Esophagus squamous epithelium (tissue), 5 donors: ENCODE results near the gene IARS1. TPM values are rescaled to one million over a fixed set of nuclear protein-coding genes. Genes with fewer than 3 reads are reported as not detected.

Experiments
- DNase-seq: peaks from one replicate; lab custom pipeline; 2025; lab: John Stamatoyannopoulos, UW
- H3K27ac ChIP-seq, 4 donors: fragments of 200-600 bp; sonication (generic); one replicate each; pipeline ENCODE4 v1.5.1; 2016 to 2019; ENCODE audit warnings: mild to moderate bottlenecking in 1 of 4
- H3K27me3 ChIP-seq, 4 donors: fragments of 200-600 bp; sonication (generic); 1 replicate in 3 of 4; 2 replicates in 1 of 4; pipeline versions ENCODE4 v1.5.1 to v1.6.0; 2017 to 2021; ENCODE audit warnings: antibody characterized with exemption in 1 of 4
- H3K36me3 ChIP-seq, 3 donors: fragments of 200-600 bp; sonication (generic); one replicate each; pipeline ENCODE4 v1.5.1; 2016 to 2019
- H3K4me1 ChIP-seq, 3 donors: fragments of 200-600 bp; sonication (generic); one replicate each; pipeline ENCODE4 v1.5.1; 2017 to 2019
- H3K4me3 ChIP-seq, 4 donors: fragments of 200-600 bp; sonication (generic); 1 replicate in 3 of 4; 2 replicates in 1 of 4; pipeline ENCODE4 v1.5.1; 2016 to 2019; ENCODE audit warnings: mild to moderate bottlenecking in 2 of 4, moderate library complexity in 1 of 4
- H3K9me3 ChIP-seq, 3 donors: fragments of 200-600 bp; sonication (generic); one replicate each; pipeline ENCODE4 v1.5.1; 2016 to 2019
- POLR2A ChIP-seq, 4 donors: fragments of 450-650 bp; IDR thresholded peaks; one replicate each; pipeline ENCODE4 v1.6.1; 2017; ENCODE audit warnings: antibody characterized with exemption in 4 of 4, mild to moderate bottlenecking in 4 of 4, moderate library complexity in 3 of 4
- WGBS, 2 donors: methylation state at CpG; one replicate each; pipeline ENCODE4 v1.1.5; 2018; 5-methylcytosine and 5-hydroxymethylcytosine counted together
- intact Hi-C: fragments of 100-400 bp; cut with DNase I; formaldehyde crosslinking; loops from one replicate; pipeline ENCODE4 v1.15.0; 2022
- total RNA-seq, 4 donors: library from RNA; depleted of rRNA; stranded (reverse); fragments of >200 nt; gene quantifications; one replicate each; pipeline ENCODE4 v1.1.0, GENCODE V29; 2016
- TF ChIP-seq, protein P1 (sequence below), 6 experiments: fragments of 450-650 bp in 4 of 6; fragments of 200-600 bp in 2 of 6; sonication (generic) in 2 of 6; IDR thresholded peaks; one replicate each; pipeline ENCODE4 v1.5.1; 2016 to 2019; ENCODE audit warnings: antibody characterized with exemption in 6 of 6, mild to moderate bottlenecking in 4 of 6, moderate library complexity in 4 of 6
- donor health status: DM: yes; HTN: yes; CAD: no.

Gene IARS1
- total RNA-seq, 4 donors from 2014 or later: 56.8 to 136 (median 91.2) TPM

DNA sequence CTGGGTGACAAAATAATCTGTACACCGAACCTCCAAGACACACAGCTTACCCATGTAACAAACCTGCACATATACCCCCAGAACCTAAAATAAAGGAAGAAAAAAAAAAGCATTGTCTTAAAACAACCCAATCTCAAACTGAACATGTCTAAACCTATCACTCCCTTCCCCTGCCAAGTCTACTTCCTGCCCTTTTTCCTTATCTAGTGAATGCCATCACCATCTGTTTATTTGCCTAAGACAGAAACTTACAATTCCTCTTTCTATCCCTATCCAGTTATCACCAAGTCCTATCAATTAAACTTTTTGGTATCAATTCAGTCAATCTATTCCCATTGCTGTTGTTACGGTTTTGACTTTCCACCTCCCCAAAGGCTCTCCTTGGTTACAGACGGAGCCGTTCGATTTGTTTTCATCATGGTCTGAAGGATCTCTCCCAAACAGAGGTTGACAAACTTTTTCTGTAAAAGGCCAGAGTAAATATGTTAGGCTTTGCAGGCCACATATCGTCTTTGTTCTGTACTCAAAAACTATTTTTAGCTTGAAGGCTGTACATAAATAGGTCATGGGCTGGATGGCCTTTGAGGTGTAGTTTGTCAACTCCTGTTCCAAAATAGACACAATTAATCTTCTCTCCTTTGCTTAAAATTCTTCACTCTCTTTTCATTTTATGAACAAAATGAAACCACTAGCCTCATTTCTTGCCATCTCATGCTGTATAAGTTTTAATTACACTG is 19.6 kb upstream of the IARS1 start:
- H3K27ac ChIP-seq: no peak overlapping the region
- TF ChIP-seq, protein P1, sequence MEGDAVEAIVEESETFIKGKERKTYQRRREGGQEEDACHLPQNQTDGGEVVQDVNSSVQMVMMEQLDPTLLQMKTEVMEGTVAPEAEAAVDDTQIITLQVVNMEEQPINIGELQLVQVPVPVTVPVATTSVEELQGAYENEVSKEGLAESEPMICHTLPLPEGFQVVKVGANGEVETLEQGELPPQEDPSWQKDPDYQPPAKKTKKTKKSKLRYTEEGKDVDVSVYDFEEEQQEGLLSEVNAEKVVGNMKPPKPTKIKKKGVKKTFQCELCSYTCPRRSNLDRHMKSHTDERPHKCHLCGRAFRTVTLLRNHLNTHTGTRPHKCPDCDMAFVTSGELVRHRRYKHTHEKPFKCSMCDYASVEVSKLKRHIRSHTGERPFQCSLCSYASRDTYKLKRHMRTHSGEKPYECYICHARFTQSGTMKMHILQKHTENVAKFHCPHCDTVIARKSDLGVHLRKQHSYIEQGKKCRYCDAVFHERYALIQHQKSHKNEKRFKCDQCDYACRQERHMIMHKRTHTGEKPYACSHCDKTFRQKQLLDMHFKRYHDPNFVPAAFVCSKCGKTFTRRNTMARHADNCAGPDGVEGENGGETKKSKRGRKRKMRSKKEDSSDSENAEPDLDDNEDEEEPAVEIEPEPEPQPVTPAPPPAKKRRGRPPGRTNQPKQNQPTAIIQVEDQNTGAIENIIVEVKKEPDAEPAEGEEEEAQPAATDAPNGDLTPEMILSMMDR (IDR thresholded peaks at IDR 0.05): no peak
- TF ChIP-seq POLR2A (IDR thresholded peaks at IDR 0.05): no peak
- no peaks in the 10 kb centered on the region for H3K9me3 ChIP-seq
- no peaks in the 10 kb centered on the region for H3K27me3 ChIP-seq
- H3K4me1 ChIP-seq: peaks cover 0 to 17% (median 0%) of the 10 kb centered on the region in 3 donors
- no peak overlapping the region for H3K4me3 ChIP-seq
- DNase-seq: no peak
- peaks cover 11 to 87% (median 41%) of the 10 kb centered on the region in 3 donors for H3K36me3 ChIP-seq
- WGBS, 2 donors: 59 to 70% methylated on average over 6 of the region's 6 CpGs
- intact Hi-C loops: no loop called here

DNA sequence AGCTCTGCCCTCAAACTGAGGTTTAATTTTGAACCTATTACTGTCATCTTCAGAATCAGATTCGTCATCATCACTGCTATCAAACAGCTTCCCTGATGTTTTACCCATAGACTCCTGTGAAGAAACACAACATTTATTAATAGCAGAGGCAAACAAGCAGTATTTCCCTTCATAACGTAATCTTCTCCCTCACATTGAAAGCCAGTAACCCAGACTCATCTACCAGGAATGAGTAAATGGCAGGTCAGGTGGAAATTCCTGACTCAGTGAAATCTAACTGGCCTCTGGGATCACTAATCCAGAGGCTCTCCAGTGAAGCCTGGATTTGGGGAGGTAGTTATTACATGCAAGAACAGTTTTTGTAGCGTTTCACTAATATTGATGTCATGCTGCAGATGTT is 17.1 kb upstream of the IARS1 start:
- intact Hi-C loops: no loop called here

DNA sequence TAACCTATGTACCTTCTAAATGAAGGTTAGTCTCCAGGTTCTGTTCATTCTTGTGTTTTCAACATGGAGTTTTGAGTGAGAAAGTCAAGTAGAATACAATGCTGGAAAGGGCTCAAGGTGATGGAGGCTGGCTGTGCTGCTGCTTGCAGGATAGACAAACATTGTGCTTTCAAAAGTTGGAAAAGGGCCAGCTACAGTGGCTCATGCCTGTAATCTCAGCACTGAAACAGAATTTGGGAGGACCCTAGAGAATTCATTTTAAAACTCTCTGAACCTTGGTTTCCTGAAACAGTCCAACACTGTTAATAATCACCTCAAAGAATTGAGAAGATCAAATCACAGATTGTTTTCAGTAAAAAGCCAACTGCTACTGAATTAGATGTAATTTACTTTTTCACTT is 15.4 kb upstream of the IARS1 start:
- Histone ChIP-seq H3K9me3 (no peaks in the 10 kb centered on the region), H3K27me3 (no peaks in the 10 kb centered on the region), H3K4me3 (no peak overlapping the region), H3K27ac (no peak overlapping the region), H3K4me1 (peaks cover 0 to 15% (median 0%) of the 10 kb centered on the region in 3 donors), H3K36me3 (peaks cover 5 to 87% (median 56%) of the 10 kb centered on the region in 3 donors)
- no peak for DNase-seq
- TF ChIP-seq, protein P1 (IDR thresholded peaks at IDR 0.05): no peak
- no peak for TF ChIP-seq POLR2A (IDR thresholded peaks at IDR 0.05)
- intact Hi-C loops: no loop called here

More for the DNA sequence above, 17.1 kb upstream of the IARS1 start:
- TF ChIP-seq POLR2A (IDR thresholded peaks at IDR 0.05): no peak
- TF ChIP-seq, protein P1 (IDR thresholded peaks at IDR 0.05): no peak
- no peaks in the 10 kb centered on the region for H3K9me3 ChIP-seq
- peaks cover 0 to 17% (median 0%) of the 10 kb centered on the region in 3 donors for H3K4me1 ChIP-seq
- WGBS, 2 donors: 90% methylated on average over 3 of the region's 3 CpGs
- H3K4me3 ChIP-seq: no peak overlapping the region
- DNase-seq: no peak
- H3K27ac ChIP-seq: no peak overlapping the region
- peaks cover 5 to 87% (median 45%) of the 10 kb centered on the region in 3 donors for H3K36me3 ChIP-seq
- H3K27me3 ChIP-seq: no peaks in the 10 kb centered on the region

DNA sequence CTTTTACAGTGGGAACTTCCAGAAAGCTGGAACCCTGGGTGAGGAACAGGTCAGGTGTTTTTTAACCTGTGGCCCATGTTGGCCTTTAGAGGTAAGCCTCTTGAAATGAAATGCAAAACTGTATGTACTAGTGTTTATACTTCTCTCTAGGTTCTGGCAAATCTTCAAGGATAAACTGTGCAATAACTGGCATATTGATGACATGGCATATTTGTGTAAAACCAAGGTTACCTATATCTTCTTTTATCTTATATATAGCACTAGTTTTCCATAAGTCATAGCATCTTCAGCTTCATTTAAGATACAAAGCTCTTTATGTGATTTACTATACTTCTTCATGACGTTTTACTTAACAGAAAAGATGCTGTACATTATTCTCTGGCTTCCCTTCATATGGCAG is 7.4 kb upstream of the IARS1 start:
- no peak overlapping the region for H3K4me3 ChIP-seq
- H3K9me3 ChIP-seq: no peaks in the 10 kb centered on the region
- no peak for DNase-seq
- no peak overlapping the region for H3K27ac ChIP-seq
- no peaks in the 10 kb centered on the region for H3K27me3 ChIP-seq
- peaks cover 0 to 4% (median 0%) of the 10 kb centered on the region in 3 donors for H3K4me1 ChIP-seq
- intact Hi-C loops: no loop called here
- TF ChIP-seq, protein P1 (IDR thresholded peaks at IDR 0.05): no peak
- TF ChIP-seq POLR2A (IDR thresholded peaks at IDR 0.05): no peak
- 68 to 75% methylated on average over 1 of the region's 1 CpG for WGBS, 2 donors
- H3K36me3 ChIP-seq: peaks cover 9 to 94% (median 50%) of the 10 kb centered on the region in 3 donors

DNA sequence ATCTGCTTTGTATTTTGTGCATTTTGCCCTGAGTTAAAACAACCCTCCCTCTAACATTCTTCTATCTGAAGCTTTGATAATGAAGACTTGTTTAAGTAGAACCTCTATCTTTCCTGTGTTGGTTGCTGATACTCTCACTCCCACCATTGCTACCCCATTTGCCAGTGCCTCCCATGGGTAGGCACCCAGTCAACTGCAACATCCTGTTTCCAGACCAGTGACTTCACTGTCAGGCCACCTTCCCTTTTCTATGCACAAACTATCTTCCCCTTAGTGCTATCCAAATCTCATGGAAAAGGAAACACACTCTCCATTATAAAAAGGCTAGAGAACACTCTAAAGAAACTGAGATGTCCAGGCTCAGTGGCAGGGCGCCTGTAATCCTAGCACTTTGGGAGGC is 5.6 kb upstream of the IARS1 start:
- intact Hi-C loops: no loop called here
- TF ChIP-seq, protein P1 (IDR thresholded peaks at IDR 0.05): no peak
- no peak for TF ChIP-seq POLR2A (IDR thresholded peaks at IDR 0.05)
- Histone ChIP-seq H3K9me3 (no peaks in the 10 kb centered on the region), H3K27me3 (no peaks in the 10 kb centered on the region), H3K4me3 (no peak overlapping the region), H3K27ac (no peak overlapping the region), H3K36me3 (peaks cover 7 to 76% (median 33%) of the 10 kb centered on the region in 3 donors), H3K4me1 (peaks cover 3 to 22% (median 6%) of the 10 kb centered on the region in 3 donors)
- WGBS, 2 donors: 60 to 80% methylated on average over 1 of the region's 1 CpG
- no peak for DNase-seq
